Chondrocyte (in vitro differentiated cells): ENCODE results near the gene TBRG4. TPM values are rescaled to one million over a fixed set of nuclear protein-coding genes. Genes with fewer than 3 reads are reported as not detected.
A peak's percentile ranks its signal among the peaks of the same experiment; 100 is the strongest.

ENCODE experiments used
- DNase-seq: peaks from one replicate; pipeline ENCODE4 v3.0.0; 2021; ENCODE audit warnings: mixed read lengths, low spot score
- H3K27ac Mint-ChIP-seq: one replicate; pipeline ENCODE4 v1.8.0; 2021; ENCODE audit warnings: mild to moderate bottlenecking, moderate library complexity, mixed read lengths; ENCODE audit not compliant: unreplicated experiment
- H3K27me3 Mint-ChIP-seq: 2 replicates; pipeline ENCODE4 v1.8.0; 2021; ENCODE audit warnings: low read depth, mixed read lengths
- H3K36me3 Mint-ChIP-seq: 2 replicates; pipeline ENCODE4 v1.8.0; 2021; ENCODE audit warnings: low read depth, mixed read lengths
- H3K4me1 Mint-ChIP-seq: 2 replicates; pipeline ENCODE4 v1.8.0; 2021; ENCODE audit warnings: low read depth, mild to moderate bottlenecking, mixed read lengths
- H3K4me3 Mint-ChIP-seq: one replicate; pipeline ENCODE4 v1.8.0; 2021; ENCODE audit warnings: mild to moderate bottlenecking, moderate library complexity, mixed read lengths; ENCODE audit not compliant: unreplicated experiment
- H3K9me3 Mint-ChIP-seq: 2 replicates; pipeline ENCODE4 v1.8.0; 2021; ENCODE audit warnings: low read depth, mixed read lengths
- total RNA-seq: library from RNA; stranded (reverse); gene quantifications from 3 replicates; pipeline ENCODE4 v1.2.1, GENCODE V29; 2021
- TF ChIP-seq, protein P1 (sequence below): fragments of 200-600 bp; sonication (generic); IDR thresholded peaks from 2 replicates; pipeline ENCODE4 v1.5.0; 2021; ENCODE audit warnings: antibody characterized with exemption, mild to moderate bottlenecking, moderate library complexity

Gene TBRG4
- total RNA-seq, 1 donor from 2014 or later = 39.5 TPM

GRCh38 chr7:45082831-45083331 is 28.6 kb downstream of the TBRG4 start:
- Mint-ChIP-seq H3K9me3 (no peaks in the 10 kb centered on the region), H3K27ac (no peak overlapping the region), H3K36me3 (no peaks in the 10 kb centered on the region), H3K27me3 (no peaks in the 10 kb centered on the region), H3K4me1 (peaks cover under 1% of the 10 kb centered on the region), H3K4me3 (no peak overlapping the region)
- TF ChIP-seq, protein P1, sequence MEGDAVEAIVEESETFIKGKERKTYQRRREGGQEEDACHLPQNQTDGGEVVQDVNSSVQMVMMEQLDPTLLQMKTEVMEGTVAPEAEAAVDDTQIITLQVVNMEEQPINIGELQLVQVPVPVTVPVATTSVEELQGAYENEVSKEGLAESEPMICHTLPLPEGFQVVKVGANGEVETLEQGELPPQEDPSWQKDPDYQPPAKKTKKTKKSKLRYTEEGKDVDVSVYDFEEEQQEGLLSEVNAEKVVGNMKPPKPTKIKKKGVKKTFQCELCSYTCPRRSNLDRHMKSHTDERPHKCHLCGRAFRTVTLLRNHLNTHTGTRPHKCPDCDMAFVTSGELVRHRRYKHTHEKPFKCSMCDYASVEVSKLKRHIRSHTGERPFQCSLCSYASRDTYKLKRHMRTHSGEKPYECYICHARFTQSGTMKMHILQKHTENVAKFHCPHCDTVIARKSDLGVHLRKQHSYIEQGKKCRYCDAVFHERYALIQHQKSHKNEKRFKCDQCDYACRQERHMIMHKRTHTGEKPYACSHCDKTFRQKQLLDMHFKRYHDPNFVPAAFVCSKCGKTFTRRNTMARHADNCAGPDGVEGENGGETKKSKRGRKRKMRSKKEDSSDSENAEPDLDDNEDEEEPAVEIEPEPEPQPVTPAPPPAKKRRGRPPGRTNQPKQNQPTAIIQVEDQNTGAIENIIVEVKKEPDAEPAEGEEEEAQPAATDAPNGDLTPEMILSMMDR = no peak
- DNase-seq = peak; percentile 84

GRCh38 chr7:45082031-45082830 is 29.3 kb downstream of the TBRG4 start:
- TF ChIP-seq, protein P1 = no peak
- Mint-ChIP-seq H3K4me3 (no peak overlapping the region), H3K36me3 (no peaks in the 10 kb centered on the region), H3K27ac (no peak overlapping the region), H3K9me3 (no peaks in the 10 kb centered on the region), H3K4me1 (no peaks in the 10 kb centered on the region), H3K27me3 (no peaks in the 10 kb centered on the region)
- DNase-seq = peak; percentile 90

GRCh38 chr7:45081670-45081974 is 29.9 kb downstream of the TBRG4 start:
- no peak for DNase-seq
- H3K4me3 Mint-ChIP-seq = no peak overlapping the region
- no peaks in the 10 kb centered on the region for H3K9me3 Mint-ChIP-seq
- H3K4me1 Mint-ChIP-seq = no peaks in the 10 kb centered on the region
- H3K36me3 Mint-ChIP-seq = peaks cover 1% of the 10 kb centered on the region
- TF ChIP-seq, protein P1 = no peak
- H3K27me3 Mint-ChIP-seq = no peaks in the 10 kb centered on the region
- no peak overlapping the region for H3K27ac Mint-ChIP-seq

GRCh38 chr7:45080958-45081669 is 30.4 kb downstream of the TBRG4 start:
- TF ChIP-seq, protein P1 = no peak
- Mint-ChIP-seq H3K4me1 (no peaks in the 10 kb centered on the region), H3K27ac (no peak overlapping the region), H3K36me3 (peaks cover 4% of the 10 kb centered on the region), H3K27me3 (no peaks in the 10 kb centered on the region), H3K9me3 (no peaks in the 10 kb centered on the region), H3K4me3 (no peak overlapping the region)
- no peak for DNase-seq

DNA sequence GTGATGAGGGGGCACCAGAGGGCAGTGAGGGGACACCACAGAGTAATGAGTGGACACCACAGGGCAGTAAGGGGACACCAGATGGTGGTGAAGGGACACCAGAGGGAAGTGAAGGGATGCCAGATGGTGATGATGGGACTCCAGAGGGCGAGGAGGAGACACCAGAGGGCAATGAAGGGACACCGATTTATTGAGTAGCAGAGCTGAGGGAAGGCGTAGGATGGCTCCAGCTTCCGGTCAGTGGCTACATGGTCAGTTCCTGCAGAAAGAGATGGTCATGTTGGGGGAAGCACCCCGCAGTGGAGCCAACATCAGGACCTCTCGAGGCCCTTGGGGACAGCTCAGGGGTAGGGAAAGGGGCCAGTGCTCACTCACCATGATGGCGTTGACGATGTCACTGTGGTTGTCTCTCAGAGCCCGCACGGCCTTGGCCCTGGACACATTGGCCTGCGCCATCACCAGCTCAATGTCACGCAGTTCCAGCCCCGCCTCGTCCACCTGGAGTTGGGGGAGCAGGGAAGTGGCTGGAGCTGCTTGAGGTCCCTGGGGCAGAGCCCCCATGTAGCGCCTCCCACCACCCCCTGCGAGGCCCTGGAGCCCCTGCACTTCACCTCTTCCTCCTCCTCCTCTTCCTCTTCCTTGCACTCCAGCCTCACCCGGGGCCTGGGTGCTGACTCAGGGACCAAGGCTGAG is 31.1 kb downstream of the TBRG4 start:
- Mint-ChIP-seq H3K36me3 (peaks cover 7% of the 10 kb centered on the region), H3K4me3 (no peak overlapping the region), H3K27me3 (no peaks in the 10 kb centered on the region), H3K9me3 (no peaks in the 10 kb centered on the region), H3K27ac (no peak overlapping the region), H3K4me1 (no peaks in the 10 kb centered on the region)
- DNase-seq = no peak
- TF ChIP-seq, protein P1 = no peak
